Progenitor cell of endocrine pancreas (in vitro differentiated cells): ENCODE data around the gene SMIM20. TPM values are rescaled to one million over a fixed set of nuclear protein-coding genes. Genes with fewer than 3 reads are reported as not detected.
"Not testable (repeated sequence)": the region's sequence is repeated elsewhere in the genome, so short reads cannot be mapped to it uniquely, and the experiment has no call there.

Source experiments
- DNase-seq: peaks from one replicate; pipeline ENCODE4 v3.0.0; 2021; ENCODE audit warnings: low spot score; ENCODE audit not compliant: unreplicated experiment
- H3K27ac Mint-ChIP-seq: 2 replicates; pipeline ENCODE4 v1.8.0; 2021; ENCODE audit warnings: mild to moderate bottlenecking, moderate library complexity, mixed read lengths
- H3K27me3 Mint-ChIP-seq: 2 replicates; pipeline ENCODE4 v1.8.0; 2021; ENCODE audit warnings: mixed read lengths
- H3K36me3 Mint-ChIP-seq: 2 replicates; pipeline ENCODE4 v1.8.0; 2022; ENCODE audit warnings: mixed read lengths; ENCODE audit not compliant: insufficient read depth
- H3K4me1 Mint-ChIP-seq: 2 replicates; pipeline ENCODE4 v1.8.0; 2021; ENCODE audit warnings: low read depth, mixed read lengths
- H3K4me3 Mint-ChIP-seq: 2 replicates; pipeline ENCODE4 v1.8.0; 2021; ENCODE audit warnings: low read depth, mild to moderate bottlenecking, moderate library complexity, mixed read lengths
- H3K9me3 Mint-ChIP-seq: 2 replicates; pipeline ENCODE4 v1.8.0; 2021; ENCODE audit warnings: low read depth, mixed read lengths
- CTCF ChIP-seq: fragments of 200-600 bp; sonication (generic); IDR thresholded peaks from one replicate; pipeline ENCODE4 v1.5.0; 2021; ENCODE audit warnings: antibody characterized with exemption, mild to moderate bottlenecking; ENCODE audit not compliant: unreplicated experiment
- long read RNA-seq: library from polyadenylated mRNA; unstranded; transcript quantifications from one replicate; pipeline ENCODE4 v2.0.0, GENCODE V29; 2020
- total RNA-seq: library from RNA; stranded (reverse); gene quantifications from 2 replicates; pipeline ENCODE4 v1.2.1, GENCODE V29; 2021

SMIM20 gene
- total RNA-seq = 40.5 and 41.2 TPM in 2 replicates
- long read RNA-seq, transcript SMIM20-201 (3 exons, 935 nt) = major isoform, 26 of 29 reads
- long read RNA-seq, partial matches to known transcripts = 0 of 29 reads
- long read RNA-seq, other reads (novel, unspliced or antisense) = 3 of 29 reads

GRCh38 chr4:25913851-25914669 is at the start of gene SMIM20:
Gene SMIM20 (plus strand): TSS chr4:25914220. CDS start chr4:25914314, 94 bp downstream.
- Mint-ChIP-seq H3K27me3 (peaks cover 17% of the 10 kb centered on the region), H3K36me3 (no peaks in the 10 kb centered on the region), H3K27ac (peak within 1 kb of the TSS; percentile 98), H3K4me3 (peak within 1 kb of the TSS; percentile 97), H3K4me1 (peaks cover 8% of the 10 kb centered on the region), H3K9me3 (peaks cover 4% of the 10 kb centered on the region)
- TF ChIP-seq CTCF = no peak
- DNase-seq = peak; percentile 80

GRCh38 chr4:25865586-25865985 is 48.4 kb upstream of the SMIM20 start:
- no peaks in the 10 kb centered on the region for H3K9me3 Mint-ChIP-seq
- peaks cover 2% of the 10 kb centered on the region for H3K36me3 Mint-ChIP-seq
- no peak overlapping the region for H3K4me3 Mint-ChIP-seq
- no peak for DNase-seq
- peaks cover 31% of the 10 kb centered on the region for H3K27me3 Mint-ChIP-seq
- H3K27ac Mint-ChIP-seq = peak overlapping the region; percentile 69
- TF ChIP-seq CTCF = no peak
- H3K4me1 Mint-ChIP-seq = peaks cover 9% of the 10 kb centered on the region

- not testable (repeated sequence) for H3K36me3 Mint-ChIP-seq, H3K4me1 Mint-ChIP-seq, H3K9me3 Mint-ChIP-seq, H3K27ac Mint-ChIP-seq, H3K4me3 Mint-ChIP-seq, DNase-seq
- H3K27me3 Mint-ChIP-seq = peaks cover 28% of the 10 kb centered on the region
These were observed 47.6 kb upstream of the SMIM20 start for GRCh38 chr4:25866401-25866800.

GRCh38 chr4:25867781-25868294 is 46.2 kb upstream of the SMIM20 start:
- H3K27me3 Mint-ChIP-seq = peaks cover 28% of the 10 kb centered on the region
- H3K36me3 Mint-ChIP-seq = no peaks in the 10 kb centered on the region
- no peak overlapping the region for H3K4me3 Mint-ChIP-seq
- no peak for DNase-seq
- TF ChIP-seq CTCF = no peak
- no peaks in the 10 kb centered on the region for H3K9me3 Mint-ChIP-seq
- no peak overlapping the region for H3K27ac Mint-ChIP-seq
- peaks cover 2% of the 10 kb centered on the region for H3K4me1 Mint-ChIP-seq

GRCh38 chr4:25870081-25870480 is 43.9 kb upstream of the SMIM20 start:
- peaks cover 13% of the 10 kb centered on the region for H3K4me1 Mint-ChIP-seq
- H3K9me3 Mint-ChIP-seq = no peaks in the 10 kb centered on the region
- H3K36me3 Mint-ChIP-seq = no peaks in the 10 kb centered on the region
- H3K4me3 Mint-ChIP-seq = no peak overlapping the region
- H3K27ac Mint-ChIP-seq = no peak overlapping the region
- DNase-seq = no peak
- peaks cover 25% of the 10 kb centered on the region for H3K27me3 Mint-ChIP-seq
- TF ChIP-seq CTCF = no peak
